ENCODE data around the gene ASTN2.

- TF ChIP-seq POLR2A (IDR thresholded peaks at IDR 0.05; ENCODE audit: low read length) (no peak), GATA1 (IDR thresholded peaks at IDR 0.05; ENCODE audit: low read depth, low read length) (no peak)
Observed at GRCh38 chr9:117000834-117001233, 414.0 kb downstream of the ASTN2 start.

Data from erythroblast (primary cell).